Activated naive CD4-positive, alpha-beta T cell treated with anti-CD3 and anti-CD28 coated beads, Interleukin-2, amount 50 U/mL, for 16 hours (primary cell): ENCODE data around the gene MKRN3.
A peak's percentile ranks its signal among the peaks of the same experiment; 100 is the strongest.

ENCODE experiments used
- DNase-seq: peaks from one replicate; pipeline ENCODE4 v3.0.0-alpha.2; 2020

The MKRN3 gene

GRCh38 chr15:23565395-23566070 is at the start of gene MKRN3:
Gene MKRN3, plus strand, starts transcription at chr15:23565674. Its CDS starts 109 bp downstream, at chr15:23565783.
- DNase-seq: peak; percentile 33

GRCh38 chr15:23516866-23517265 is 48.6 kb upstream of the MKRN3 start:
- no peak for DNase-seq

- no peak for DNase-seq
Measured at GRCh38 chr15:23518104-23518503, 47.4 kb upstream of the MKRN3 start.

- DNase-seq: no peak
Measured at GRCh38 chr15:23524816-23525215, 40.7 kb upstream of the MKRN3 start.

GRCh38 chr15:23529891-23530290 is 35.6 kb upstream of the MKRN3 start:
- DNase-seq: no peak

- DNase-seq: no peak
Measured at GRCh38 chr15:23532024-23532423, 33.5 kb upstream of the MKRN3 start.

- no peak for DNase-seq
Measured at GRCh38 chr15:23536659-23537058, 28.8 kb upstream of the MKRN3 start.

- no peak for DNase-seq
Measured at GRCh38 chr15:23538648-23539047, 26.8 kb upstream of the MKRN3 start.

GRCh38 chr15:23539892-23540291 is 25.6 kb upstream of the MKRN3 start:
- DNase-seq: no peak

- DNase-seq: no peak
Measured at GRCh38 chr15:23546158-23546557, 19.3 kb upstream of the MKRN3 start.

- DNase-seq: no peak
Measured at GRCh38 chr15:23548071-23548470, 17.4 kb upstream of the MKRN3 start.

- no peak for DNase-seq
Measured at GRCh38 chr15:23561914-23562313, 3.6 kb upstream of the MKRN3 start.

GRCh38 chr15:23564821-23565394 is 566 bp upstream of the MKRN3 start:
- no peak for DNase-seq

- peak; percentile 30 for DNase-seq
Measured at GRCh38 chr15:23566071-23566554, 639 bp downstream of the MKRN3 start.

- no peak for DNase-seq
Measured at GRCh38 chr15:23566651-23567050, 1.2 kb downstream of the MKRN3 start.

- DNase-seq: no peak
Measured at GRCh38 chr15:23567921-23568320, 2.4 kb downstream of the MKRN3 start.

- DNase-seq: no peak
Measured at GRCh38 chr15:23569151-23569925, 3.9 kb downstream of the MKRN3 start.

- no peak for DNase-seq
Measured at GRCh38 chr15:23570486-23570885, 5.0 kb downstream of the MKRN3 start.

GRCh38 chr15:23572844-23573243 is 7.4 kb downstream of the MKRN3 start:
- DNase-seq: no peak

GRCh38 chr15:23574742-23575141 is 9.3 kb downstream of the MKRN3 start:
- DNase-seq: no peak

GRCh38 chr15:23576061-23576460 is 10.6 kb downstream of the MKRN3 start:
- DNase-seq: no peak

- no peak for DNase-seq
Measured at GRCh38 chr15:23578521-23579150, 13.2 kb downstream of the MKRN3 start.

GRCh38 chr15:23588268-23588667 is 22.8 kb downstream of the MKRN3 start:
- no peak for DNase-seq
